Transverse colon (tissue), 4 donors: Measurements from ENCODE around the gene ARHGAP21. TPM values are rescaled to one million over a fixed set of nuclear protein-coding genes. Genes with fewer than 3 reads are reported as not detected.

Experiments used
- DNase-seq: peaks from one replicate; pipeline ENCODE4 v3.0.0-alpha.2; 2019
- H3K27ac ChIP-seq, 4 donors: fragments of 200-600 bp; sonication (generic); 2 replicates each; pipeline ENCODE4 v1.5.1; 2016 to 2018; ENCODE audit warnings: inconsistent platforms in 4 of 4
- H3K27me3 ChIP-seq: fragments of 200-600 bp; sonication (generic); 2 replicates; pipeline ENCODE4 v1.5.1; 2017; ENCODE audit warnings: inconsistent platforms
- H3K36me3 ChIP-seq, 4 donors: fragments of 200-600 bp; sonication (generic); 2 replicates each; pipeline ENCODE4 v1.5.1; 2017 to 2019; ENCODE audit warnings: inconsistent platforms in 4 of 4
- H3K4me1 ChIP-seq, 4 donors: fragments of 200-600 bp; sonication (generic); 2 replicates each; pipeline ENCODE4 v1.5.1; 2017 to 2020; ENCODE audit warnings: inconsistent platforms in 4 of 4
- H3K4me3 ChIP-seq, 4 donors: fragments of 200-600 bp; sonication (generic); 1 replicate in 1 of 4; 2 replicates in 3 of 4; pipeline versions ENCODE4 v1.5.1 to v1.6.1; 2017 to 2019; ENCODE audit warnings: inconsistent platforms in 4 of 4
- H3K9me3 ChIP-seq, 2 donors: fragments of 200-600 bp; sonication (generic); 2 replicates each; pipeline ENCODE4 v1.5.1; 2017 to 2019; ENCODE audit warnings: inconsistent platforms in 2 of 2
- EP300 ChIP-seq: sonication (generic); formaldehyde crosslinking; IDR thresholded peaks from one replicate; pipeline ENCODE4 v1.6.1; 2017; ENCODE audit warnings: antibody characterized with exemption, low read depth
- POLR2A ChIP-seq: fragments of 450-650 bp; IDR thresholded peaks from one replicate; pipeline ENCODE4 v1.6.1; 2016; ENCODE audit warnings: antibody characterized with exemption, mild to moderate bottlenecking, moderate library complexity
- POLR2AphosphoS5 ChIP-seq, 3 donors: sonication (generic); formaldehyde crosslinking; IDR thresholded peaks; one replicate each; pipeline ENCODE4 v1.6.1; 2016; ENCODE audit warnings: antibody characterized with exemption in 3 of 3
- WGBS, 2 donors: methylation state at CpG; one replicate each; pipeline ENCODE4 v1.1.5; 2018; ENCODE audit warnings: low coverage in 1 of 2; 5-methylcytosine and 5-hydroxymethylcytosine counted together
- in situ Hi-C, 4 donors: fragments of 200-750 bp; cut with MboI; loops; one replicate each; pipeline versions ENCODE4 v1.15.0 to v1.15.1; 2017; ENCODE audit warnings: low sequenced_read_pairs in 3 of 4, low pct_ligation_motif_present in 1 of 4, low pct_unique_long_range_greater_than_20kb in 1 of 4
- intact Hi-C: fragments of 100-400 bp; cut with DNase I; formaldehyde crosslinking; loops from one replicate; pipeline ENCODE4 v1.15.1; 2023; ENCODE audit warnings: low total_unique reads
- total RNA-seq, 4 donors: library from RNA; depleted of rRNA; stranded (reverse); fragments of >200 nt; gene quantifications; one replicate each; pipeline ENCODE4 v1.1.0, GENCODE V29; 2016
- TF ChIP-seq, protein P1 (sequence below), 5 experiments: fragments of 200-600 bp in 3 of 5; fragments of 450-650 bp in 2 of 5; sonication (generic) in 3 of 5; IDR thresholded peaks; 1 replicate in 2 of 5; 2 replicates in 3 of 5; pipeline ENCODE4 v1.5.1; 2016 to 2017; ENCODE audit warnings: antibody characterized with exemption in 5 of 5, inconsistent platforms in 3 of 5, mild to moderate bottlenecking in 2 of 5, moderate library complexity in 1 of 5

Gene ARHGAP21
- total RNA-seq, 4 donors from 2014 or later, result 62.8 to 94.1 (median 89.3) TPM

DNA sequence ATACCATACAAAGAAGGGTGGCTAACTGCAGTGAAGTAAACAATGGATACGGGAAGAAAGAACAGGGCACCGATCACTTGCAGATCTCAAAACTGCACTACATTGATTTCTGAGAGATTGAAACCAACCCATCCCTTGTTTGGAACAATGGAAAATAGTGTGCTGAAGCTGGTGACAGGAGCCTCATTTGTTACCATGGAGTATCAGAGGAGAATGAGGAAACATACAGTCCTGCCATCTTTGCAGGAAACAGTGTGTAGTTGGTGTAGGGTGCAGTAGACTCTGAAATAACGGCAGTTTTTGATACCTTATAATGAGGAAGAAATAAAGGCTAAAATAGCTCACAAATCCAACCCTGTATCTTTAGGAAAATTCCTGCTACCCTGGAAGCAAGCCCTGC, 118.5 kb downstream of the ARHGAP21 start:
- H3K36me3 ChIP-seq, result peaks cover 0 to 38% (median 11%) of the 10 kb centered on the region in 4 donors
- no peaks in the 10 kb centered on the region for H3K27me3 ChIP-seq
- no peak for TF ChIP-seq POLR2A
- TF ChIP-seq, protein P1, sequence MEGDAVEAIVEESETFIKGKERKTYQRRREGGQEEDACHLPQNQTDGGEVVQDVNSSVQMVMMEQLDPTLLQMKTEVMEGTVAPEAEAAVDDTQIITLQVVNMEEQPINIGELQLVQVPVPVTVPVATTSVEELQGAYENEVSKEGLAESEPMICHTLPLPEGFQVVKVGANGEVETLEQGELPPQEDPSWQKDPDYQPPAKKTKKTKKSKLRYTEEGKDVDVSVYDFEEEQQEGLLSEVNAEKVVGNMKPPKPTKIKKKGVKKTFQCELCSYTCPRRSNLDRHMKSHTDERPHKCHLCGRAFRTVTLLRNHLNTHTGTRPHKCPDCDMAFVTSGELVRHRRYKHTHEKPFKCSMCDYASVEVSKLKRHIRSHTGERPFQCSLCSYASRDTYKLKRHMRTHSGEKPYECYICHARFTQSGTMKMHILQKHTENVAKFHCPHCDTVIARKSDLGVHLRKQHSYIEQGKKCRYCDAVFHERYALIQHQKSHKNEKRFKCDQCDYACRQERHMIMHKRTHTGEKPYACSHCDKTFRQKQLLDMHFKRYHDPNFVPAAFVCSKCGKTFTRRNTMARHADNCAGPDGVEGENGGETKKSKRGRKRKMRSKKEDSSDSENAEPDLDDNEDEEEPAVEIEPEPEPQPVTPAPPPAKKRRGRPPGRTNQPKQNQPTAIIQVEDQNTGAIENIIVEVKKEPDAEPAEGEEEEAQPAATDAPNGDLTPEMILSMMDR (IDR thresholded peaks at IDR 0.05), result no peak
- no peak for TF ChIP-seq EP300
- no peak for TF ChIP-seq POLR2AphosphoS5 (IDR thresholded peaks at IDR 0.05)
- H3K27ac ChIP-seq, result no peak overlapping the region
- H3K4me3 ChIP-seq, result no peak overlapping the region
- no peaks in the 10 kb centered on the region for H3K9me3 ChIP-seq
- 95% methylated on average over 3 of the region's 3 CpGs for WGBS, 2 donors
- H3K4me1 ChIP-seq, result no peaks in the 10 kb centered on the region
- intact Hi-C loops, result loop anchor here (1.0 kb wide), 1 partner anchor 12 kb away; no protein-coding TSS in a partner anchor
- in situ Hi-C loops, result no loop called here
- no peak for DNase-seq

DNA sequence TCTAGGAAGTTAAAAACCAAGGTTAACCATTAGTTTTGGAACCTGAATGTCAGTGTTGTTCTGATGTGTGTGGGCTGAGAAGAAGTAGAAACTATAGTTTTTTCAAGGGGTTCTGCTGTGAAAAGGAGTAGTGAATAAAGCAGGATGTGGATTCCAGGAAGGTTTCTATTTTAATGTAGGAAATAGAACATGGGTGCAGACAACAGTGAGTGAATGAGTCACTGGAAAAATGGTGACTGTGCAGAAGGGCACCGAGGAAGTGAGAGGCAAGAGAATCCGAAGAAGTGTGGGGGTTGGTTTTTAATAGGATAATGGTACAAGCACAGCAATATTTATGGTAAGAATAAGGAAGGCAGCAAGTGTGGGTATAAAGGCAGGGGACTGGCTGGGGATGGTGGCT, 120.4 kb downstream of the ARHGAP21 start:
- DNase-seq, result no peak
- WGBS, 2 donors, result 57 to 63% methylated on average over 2 of the region's 2 CpGs

DNA sequence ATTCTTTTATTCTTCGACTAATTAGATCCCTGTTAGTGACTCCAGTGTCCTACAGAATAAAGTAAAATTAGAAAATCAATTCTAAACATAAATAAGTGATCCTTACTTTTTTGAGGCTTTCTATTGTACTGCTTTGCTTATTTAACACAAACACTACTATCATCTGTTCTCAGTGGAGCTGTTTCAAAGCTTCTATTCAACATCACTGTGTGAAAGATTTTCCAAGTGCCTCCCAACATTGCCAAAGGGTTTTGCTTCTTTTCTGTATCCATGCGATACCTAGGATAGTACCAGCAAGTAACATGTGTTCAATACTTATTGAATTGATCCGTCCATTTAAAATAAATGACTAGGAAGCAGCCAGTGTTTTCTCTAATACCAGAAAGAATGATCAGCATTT, 125.7 kb downstream of the ARHGAP21 start:
- 91 to 95% methylated on average over 3 of the region's 3 CpGs for WGBS, 2 donors
- peaks cover 0 to 79% (median 33%) of the 10 kb centered on the region in 4 donors for H3K36me3 ChIP-seq
- no peak for DNase-seq

More for the DNA sequence above, 120.4 kb downstream of the ARHGAP21 start:
- no peak overlapping the region for H3K4me3 ChIP-seq
- H3K27me3 ChIP-seq, result no peaks in the 10 kb centered on the region
- H3K27ac ChIP-seq, result no peak overlapping the region
- intact Hi-C loops, result no loop called here
- in situ Hi-C loops, result no loop called here
- H3K36me3 ChIP-seq, result peaks cover 0 to 50% (median 18%) of the 10 kb centered on the region in 4 donors
- H3K9me3 ChIP-seq, result no peaks in the 10 kb centered on the region
- TF ChIP-seq POLR2A (no peak), EP300 (no peak), POLR2AphosphoS5 (IDR thresholded peaks at IDR 0.05) (no peak)
- TF ChIP-seq, protein P1 (IDR thresholded peaks at IDR 0.05), result no peak
- no peaks in the 10 kb centered on the region for H3K4me1 ChIP-seq

DNA sequence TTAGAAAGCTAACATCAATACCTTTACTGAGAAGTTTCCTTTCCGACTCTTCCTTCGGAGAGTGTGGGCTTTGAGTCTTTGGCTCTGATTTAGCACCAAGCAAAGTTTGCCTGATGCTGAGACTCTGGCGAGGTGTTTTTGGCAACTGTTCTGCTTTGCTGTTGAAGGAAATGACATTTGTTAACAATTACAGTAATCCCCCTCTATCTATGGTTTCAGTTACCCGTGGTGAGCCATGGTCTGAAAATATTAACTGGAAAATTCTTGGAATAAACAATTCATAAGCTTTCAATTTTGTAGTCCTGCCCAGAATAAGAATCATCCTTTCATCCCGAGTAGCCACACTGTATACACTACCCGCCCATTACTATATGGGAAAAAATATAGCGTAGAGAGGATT, 126.3 kb downstream of the ARHGAP21 start:
- peaks cover 0 to 79% (median 36%) of the 10 kb centered on the region in 4 donors for H3K36me3 ChIP-seq
- WGBS, 2 donors, result 87 to 100% methylated on average over 2 to 7 of the region's 7 CpGs
- H3K27me3 ChIP-seq, result no peaks in the 10 kb centered on the region
- H3K4me1 ChIP-seq, result no peaks in the 10 kb centered on the region
- intact Hi-C loops, result no loop called here
- H3K9me3 ChIP-seq, result no peaks in the 10 kb centered on the region
- TF ChIP-seq, protein P1 (IDR thresholded peaks at IDR 0.05), result no peak
- no peak for TF ChIP-seq POLR2AphosphoS5 (IDR thresholded peaks at IDR 0.05)
- TF ChIP-seq EP300, result no peak
- TF ChIP-seq POLR2A, result no peak
- no peak overlapping the region for H3K27ac ChIP-seq
- H3K4me3 ChIP-seq, result no peak overlapping the region
- DNase-seq, result no peak
- in situ Hi-C loops, result no loop called here

More for the DNA sequence above, 125.7 kb downstream of the ARHGAP21 start:
- Histone ChIP-seq H3K4me1 (no peaks in the 10 kb centered on the region), H3K27ac (no peak overlapping the region), H3K4me3 (no peak overlapping the region), H3K9me3 (no peaks in the 10 kb centered on the region), H3K27me3 (no peaks in the 10 kb centered on the region)
- no peak for TF ChIP-seq POLR2A
- TF ChIP-seq POLR2AphosphoS5 (IDR thresholded peaks at IDR 0.05), result no peak
- no peak for TF ChIP-seq EP300
- intact Hi-C loops (no loop called here), in situ Hi-C loops (no loop called here)
